Measurements from ENCODE around the gene NCAPG2. TPM values are rescaled to one million over a fixed set of nuclear protein-coding genes. Genes with fewer than 3 reads are reported as not detected.

NCAPG2 gene
- total RNA-seq: 5.2 and 38.0 TPM in 2 replicates

GRCh38 chr7:158704524-158705233 lies at the start of gene NCAPG2:
Gene NCAPG2, minus strand, starts transcription at chr7:158704804. Its CDS starts 2,905 bp downstream, at chr7:158701899.

GRCh38 chr7:158587162-158588084 lies 117.2 kb downstream of the NCAPG2 start, which contains the start of gene PTPRN2:
Gene PTPRN2, minus strand, starts transcription at chr7:158587823.

Other genes with a start within 250 kb of the NCAPG2 start
- gene PTPRN2, start 117.0 kb downstream of the NCAPG2 start, total RNA-seq: 0.33 and 2.4 TPM in 2 replicates
- gene ESYT2, start 124.7 kb upstream of the NCAPG2 start, total RNA-seq: 44.3 and 74.9 TPM in 2 replicates
- gene DYNC2I1, start 151.8 kb upstream of the NCAPG2 start, total RNA-seq: 6.0 and 7.7 TPM in 2 replicates